NT2/D1 (cell line): ENCODE measurements around the gene CFAP119.

Experiments used
- DNase-seq: peaks from one replicate; pipeline ENCODE4 v3.0.0-alpha.2; 2011; ENCODE audit warnings: low read depth, low spot score
- H3K27me3 ChIP-seq: 2 replicates; pipeline ENCODE4 v1.6.0; 2011; ENCODE audit warnings: mild to moderate bottlenecking; ENCODE audit not compliant: insufficient read length, insufficient read depth
- H3K36me3 ChIP-seq: 2 replicates; pipeline ENCODE4 v1.6.1; 2011; ENCODE audit warnings: mild to moderate bottlenecking, low read length, mixed read lengths; ENCODE audit not compliant: insufficient read depth, insufficient read length
- H3K4me1 ChIP-seq: 2 replicates; pipeline ENCODE4 v1.5.1; 2011; ENCODE audit not compliant: insufficient read depth, insufficient read length
- H3K4me3 ChIP-seq: 2 replicates; pipeline ENCODE4 v1.5.1; 2011; ENCODE audit warnings: low read depth; ENCODE audit not compliant: insufficient read length
- H3K9ac ChIP-seq: 2 replicates; pipeline ENCODE4 v1.6.0; 2011; ENCODE audit warnings: low read depth; ENCODE audit not compliant: insufficient read length
- H3K9me3 ChIP-seq: 2 replicates; pipeline ENCODE4 v1.5.1; 2011; ENCODE audit warnings: mild to moderate bottlenecking, low read length; ENCODE audit not compliant: insufficient read depth
- SUZ12 ChIP-seq: IDR thresholded peaks from 2 replicates; pipeline ENCODE4 v1.6.1; 2011; ENCODE audit not compliant: insufficient read length, insufficient read depth; ENCODE audit errors: extremely low read depth
- YY1 ChIP-seq: IDR thresholded peaks from 2 replicates; pipeline ENCODE4 v1.6.1; 2011; ENCODE audit not compliant: insufficient read length, insufficient read depth
- ZNF274 ChIP-seq: IDR thresholded peaks from 2 replicates; pipeline ENCODE4 v1.6.1; 2011; ENCODE audit warnings: mild to moderate bottlenecking, low read depth, low read length

The CFAP119 gene

DNA sequence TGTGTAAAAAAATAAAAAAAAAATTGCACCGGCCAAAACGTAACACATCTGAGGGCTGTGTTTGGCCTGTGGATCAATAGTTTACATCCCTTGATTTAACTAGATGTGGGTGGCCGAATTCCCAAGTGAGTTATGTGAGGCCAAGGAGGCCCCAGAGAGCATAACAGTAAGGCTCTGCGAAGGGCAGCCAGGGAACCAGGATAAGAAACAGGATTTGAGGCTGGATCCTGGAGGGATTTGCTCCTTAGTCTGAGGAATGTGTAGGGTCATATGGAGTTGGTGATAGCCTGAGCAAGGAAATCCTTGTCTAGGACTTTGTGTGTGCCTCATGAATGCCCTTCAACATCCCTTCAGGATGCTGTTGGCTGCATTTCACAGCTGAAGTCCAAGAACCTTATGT, 11.7 kb downstream of the CFAP119 start:
- H3K36me3 ChIP-seq: peaks cover 59% of the 10 kb centered on the region
- H3K4me3 ChIP-seq: no peak overlapping the region
- no peaks in the 10 kb centered on the region for H3K9me3 ChIP-seq
- no peaks in the 10 kb centered on the region for H3K27me3 ChIP-seq
- no peak overlapping the region for H3K9ac ChIP-seq
- TF ChIP-seq SUZ12: no peak
- no peak for TF ChIP-seq YY1
- TF ChIP-seq ZNF274: no peak
- peaks cover 3% of the 10 kb centered on the region for H3K4me1 ChIP-seq
- DNase-seq: no peak

DNA sequence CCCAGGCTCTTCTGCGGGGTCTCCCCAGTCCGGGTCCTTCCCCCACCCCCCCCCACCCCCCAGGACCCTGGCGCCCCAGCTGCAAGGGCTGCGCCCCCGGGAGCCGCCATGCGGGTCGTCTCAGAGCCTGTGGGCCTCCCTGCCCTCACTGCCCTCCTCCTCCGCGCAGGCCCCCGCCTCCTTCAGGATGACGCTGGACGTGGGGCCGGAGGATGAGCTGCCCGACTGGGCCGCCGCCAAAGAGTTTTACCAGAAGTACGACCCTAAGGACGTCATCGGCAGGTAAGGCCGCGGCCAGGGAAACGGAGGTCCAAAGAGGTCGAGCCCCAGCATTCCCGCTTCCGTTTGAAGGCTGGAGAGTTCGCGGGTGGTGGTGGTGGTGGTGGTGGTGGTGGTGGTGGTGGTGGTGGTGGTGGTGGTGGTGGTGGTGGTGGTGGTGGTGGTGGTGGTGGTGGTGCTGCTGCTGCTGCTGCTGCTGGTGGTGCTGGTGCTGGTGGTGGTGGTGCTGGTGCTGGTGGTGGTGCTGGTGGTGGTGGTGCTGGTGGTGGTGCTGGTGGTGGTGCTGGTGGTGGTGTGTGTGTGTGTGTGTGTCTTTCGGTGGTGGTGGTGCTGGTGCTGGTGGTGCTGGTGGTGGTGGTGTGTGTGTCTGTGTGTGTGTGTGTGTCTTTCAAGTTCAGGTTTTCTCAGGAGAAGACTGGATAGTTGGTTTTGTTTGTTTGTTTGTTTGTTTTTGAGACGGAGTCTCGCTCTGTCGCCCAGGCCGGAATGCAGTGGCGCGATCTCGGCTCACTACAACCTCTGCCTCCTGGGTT, 13.0 kb downstream of the CFAP119 start:
- H3K36me3 ChIP-seq: peaks cover 59% of the 10 kb centered on the region
- peaks cover 3% of the 10 kb centered on the region for H3K4me1 ChIP-seq
- peak overlapping the region; percentile 68 for H3K4me3 ChIP-seq
- peak overlapping the region; percentile 76 for H3K9ac ChIP-seq
- H3K9me3 ChIP-seq: no peaks in the 10 kb centered on the region
- TF ChIP-seq YY1 (no peak), ZNF274 (no peak), SUZ12 (no peak)
- H3K27me3 ChIP-seq: no peaks in the 10 kb centered on the region
- no peak for DNase-seq

DNA sequence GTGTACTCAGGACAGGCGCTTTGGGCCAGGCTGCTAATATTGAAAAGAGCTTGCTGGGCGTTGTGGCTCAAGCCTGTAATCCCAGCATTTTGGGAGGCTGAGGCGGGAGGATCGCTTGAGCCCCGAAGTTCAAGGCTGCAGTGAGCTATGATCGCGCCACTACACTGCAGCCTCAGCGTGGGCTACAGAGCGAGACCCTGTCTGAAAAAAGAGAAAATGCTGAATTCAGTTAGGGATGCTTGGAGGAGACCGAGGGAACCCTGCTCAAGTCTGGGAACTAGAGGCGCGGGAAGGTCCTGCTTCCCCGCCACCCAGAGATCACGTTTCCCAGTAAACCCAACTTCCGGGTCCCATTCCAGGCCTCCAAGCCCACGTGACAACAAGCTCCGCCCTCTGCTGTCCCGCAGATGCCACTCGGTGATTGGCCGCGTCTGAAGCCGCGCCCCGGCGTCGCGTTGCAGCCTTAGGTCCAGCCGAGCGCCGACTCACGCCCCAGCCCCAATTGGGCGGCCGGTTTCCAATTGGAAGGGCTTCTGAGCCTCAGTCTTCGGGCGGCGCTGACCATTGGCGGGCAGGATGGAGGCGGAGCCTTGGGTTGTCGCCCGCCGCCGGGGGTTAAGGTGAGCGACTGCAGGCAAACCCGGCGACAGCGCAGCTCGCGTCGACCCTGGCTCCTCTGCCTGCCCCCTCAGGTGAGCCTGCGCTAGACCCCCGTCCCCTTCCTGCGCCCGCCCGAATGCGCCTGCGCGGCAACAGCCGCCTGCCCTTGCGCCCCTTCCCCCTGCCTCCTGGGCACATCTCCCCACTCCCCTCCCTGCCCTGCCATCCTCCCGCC, 13.8 kb downstream of the CFAP119 start, which contains the start of gene PHKG2:
Gene PHKG2 (plus strand): TSS at position 627 of the 835 bp plus-strand sequence. CDS start 396 bp downstream, outside the sequence.
- TF ChIP-seq SUZ12 (no peak), YY1 (no peak), ZNF274 (no peak)
- peak within 1 kb of the TSS; percentile 77 for H3K9ac ChIP-seq
- H3K4me3 ChIP-seq: peak within 1 kb of the TSS; percentile 68
- peak; percentile 99 for DNase-seq
- no peaks in the 10 kb centered on the region for H3K27me3 ChIP-seq
- H3K4me1 ChIP-seq: peaks cover 3% of the 10 kb centered on the region
- H3K36me3 ChIP-seq: peaks cover 59% of the 10 kb centered on the region
- H3K9me3 ChIP-seq: no peaks in the 10 kb centered on the region

DNA sequence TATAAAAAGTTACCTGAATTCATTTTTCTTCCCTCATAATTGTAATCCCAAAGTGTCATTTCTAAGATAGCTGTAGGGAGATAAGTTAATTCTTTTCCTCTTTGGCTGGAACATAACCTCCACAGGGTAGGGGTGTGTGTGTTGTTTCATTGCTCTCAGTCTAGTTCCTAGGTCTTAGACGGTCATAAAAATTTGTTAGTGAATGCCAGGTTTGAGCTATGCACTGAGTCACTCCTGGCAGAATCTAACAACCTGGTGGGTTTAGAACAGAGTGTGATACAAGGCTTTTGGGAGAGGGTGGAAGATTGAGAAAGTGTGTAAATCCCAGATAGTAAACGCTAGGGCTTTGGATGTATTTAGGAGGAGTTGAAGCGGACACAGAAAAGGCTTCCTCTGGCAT, 14.5 kb downstream of the CFAP119 start:
- TF ChIP-seq ZNF274 (no peak), YY1 (no peak), SUZ12 (no peak)
- H3K9ac ChIP-seq: peak overlapping the region; percentile 77
- no peaks in the 10 kb centered on the region for H3K9me3 ChIP-seq
- peaks cover 59% of the 10 kb centered on the region for H3K36me3 ChIP-seq
- peak overlapping the region; percentile 51 for H3K4me3 ChIP-seq
- peaks cover 3% of the 10 kb centered on the region for H3K4me1 ChIP-seq
- DNase-seq: no peak
- no peaks in the 10 kb centered on the region for H3K27me3 ChIP-seq

DNA sequence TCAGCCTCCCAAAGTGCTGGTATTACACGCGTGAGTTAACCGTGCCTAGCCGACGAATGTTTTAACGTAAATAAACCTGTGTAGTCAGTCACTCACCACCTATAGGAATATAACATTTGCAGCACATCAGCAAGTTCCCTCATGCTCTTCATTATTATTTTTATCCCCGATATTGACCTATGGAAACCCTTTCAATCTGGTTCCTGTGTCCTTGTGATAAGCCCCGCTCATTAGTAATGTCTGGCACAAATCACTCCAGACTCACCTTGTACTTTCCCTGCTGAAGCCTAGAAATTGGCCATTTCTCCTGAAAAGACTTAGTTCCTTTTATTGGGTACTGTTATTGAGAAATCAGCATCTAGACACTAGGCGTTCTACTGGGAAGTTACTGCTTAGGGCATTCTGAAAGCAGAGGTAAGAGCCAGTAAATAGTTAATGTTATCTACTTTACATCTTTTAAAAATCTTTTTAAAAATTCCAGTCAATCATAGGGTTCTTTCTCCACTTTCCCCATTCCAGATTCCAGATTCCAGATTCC, 15.2 kb downstream of the CFAP119 start:
- no peak overlapping the region for H3K9ac ChIP-seq
- no peaks in the 10 kb centered on the region for H3K27me3 ChIP-seq
- no peak for DNase-seq
- H3K9me3 ChIP-seq: no peaks in the 10 kb centered on the region
- H3K4me1 ChIP-seq: peaks cover 4% of the 10 kb centered on the region
- no peak overlapping the region for H3K4me3 ChIP-seq
- peaks cover 60% of the 10 kb centered on the region for H3K36me3 ChIP-seq
- TF ChIP-seq ZNF274 (no peak), SUZ12 (no peak), YY1 (no peak)

DNA sequence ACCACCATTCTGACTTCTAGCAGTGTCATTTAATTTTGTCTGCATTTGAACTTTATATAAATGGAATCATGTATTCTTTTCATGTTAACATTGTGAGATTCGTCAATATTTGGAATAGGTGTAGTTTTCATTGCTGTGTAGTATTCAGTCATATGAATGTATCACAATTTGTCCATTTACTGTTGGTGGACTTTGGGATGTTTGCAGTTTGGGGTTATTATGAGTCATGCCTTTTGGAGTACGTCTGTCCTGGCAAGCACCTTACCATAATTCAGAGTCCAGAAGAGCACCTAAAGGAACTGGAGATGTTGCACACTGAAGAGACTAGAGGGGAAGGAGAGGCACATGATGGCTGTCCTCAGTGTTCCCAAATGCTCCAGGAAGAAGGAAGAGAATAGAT, 16.8 kb downstream of the CFAP119 start:
- peaks cover 52% of the 10 kb centered on the region for H3K36me3 ChIP-seq
- no peaks in the 10 kb centered on the region for H3K27me3 ChIP-seq
- H3K9me3 ChIP-seq: no peaks in the 10 kb centered on the region
- no peak for DNase-seq
- H3K9ac ChIP-seq: no peak overlapping the region
- H3K4me3 ChIP-seq: no peak overlapping the region
- H3K4me1 ChIP-seq: peaks cover 12% of the 10 kb centered on the region
- TF ChIP-seq YY1 (no peak), SUZ12 (no peak), ZNF274 (no peak)
